Measurements from ENCODE around the gene TEF.

Gene TEF

GRCh38 chr22:41345807-41346335, 35.9 kb upstream of the TEF start:
- TF ChIP-seq CTCF (conservative IDR thresholded peaks at IDR 0.05), result no peak

GRCh38 chr22:41347066-41347859, 34.5 kb upstream of the TEF start:
- TF ChIP-seq CTCF (conservative IDR thresholded peaks at IDR 0.05), result no peak
- no peak overlapping the region for H3K27ac ChIP-seq

More at GRCh38 chr22:41345807-41346335, 35.9 kb upstream of the TEF start:
- no peak overlapping the region for H3K27ac ChIP-seq

GRCh38 chr22:41348964-41349484, 32.7 kb upstream of the TEF start:
- no peak for TF ChIP-seq CTCF (conservative IDR thresholded peaks at IDR 0.05)

GRCh38 chr22:41350087-41350486, 31.7 kb upstream of the TEF start:
- no peak overlapping the region for H3K27ac ChIP-seq
- no peak for TF ChIP-seq CTCF (conservative IDR thresholded peaks at IDR 0.05)

More at GRCh38 chr22:41348964-41349484, 32.7 kb upstream of the TEF start:
- H3K27ac ChIP-seq, result no peak overlapping the region

GRCh38 chr22:41351011-41351410, 30.7 kb upstream of the TEF start:
- TF ChIP-seq CTCF (conservative IDR thresholded peaks at IDR 0.05), result no peak

GRCh38 chr22:41352058-41352457, 29.7 kb upstream of the TEF start:
- no peak for TF ChIP-seq CTCF (conservative IDR thresholded peaks at IDR 0.05)
- no peak overlapping the region for H3K27ac ChIP-seq

More at GRCh38 chr22:41351011-41351410, 30.7 kb upstream of the TEF start:
- no peak overlapping the region for H3K27ac ChIP-seq

- no peak overlapping the region for H3K27ac ChIP-seq
- no peak for TF ChIP-seq CTCF (conservative IDR thresholded peaks at IDR 0.05)
These were observed 27.7 kb upstream of the TEF start for GRCh38 chr22:41353862-41354575.

Data from VCaP (cell line).